GM19452 (cell line): ENCODE measurements around the gene COMMD4.
"Not testable (repeated sequence)": the region's sequence is repeated elsewhere in the genome, so short reads cannot be mapped to it uniquely, and the experiment has no call there.

ENCODE experiments used
- ATAC-seq: cut with Tn5 transposase; IDR thresholded peaks from one replicate; pipeline ENCODE4 v1.9.1; 2021; ENCODE audit not compliant: unreplicated experiment

COMMD4 gene

DNA sequence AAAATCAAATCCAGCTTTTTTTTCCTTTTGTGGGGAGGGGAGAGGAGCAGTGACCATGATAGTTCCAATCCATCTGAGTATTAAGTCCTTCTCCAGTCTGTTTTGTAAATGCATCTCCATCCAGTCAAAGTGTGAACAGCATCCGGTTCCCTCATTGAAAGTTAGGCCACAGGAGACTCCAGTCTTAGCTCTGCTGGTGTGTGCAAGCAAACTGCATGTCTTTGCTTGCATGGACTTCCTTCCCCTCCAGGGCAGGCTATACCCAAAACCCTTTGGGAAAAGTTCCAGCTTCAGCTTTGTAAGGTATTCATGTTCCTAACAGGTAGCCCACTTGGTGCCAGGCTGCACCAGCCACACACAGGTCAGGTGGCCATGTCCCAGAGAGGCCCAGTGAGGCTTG is 35.6 kb downstream of the COMMD4 start:
- ATAC-seq = no peak

DNA sequence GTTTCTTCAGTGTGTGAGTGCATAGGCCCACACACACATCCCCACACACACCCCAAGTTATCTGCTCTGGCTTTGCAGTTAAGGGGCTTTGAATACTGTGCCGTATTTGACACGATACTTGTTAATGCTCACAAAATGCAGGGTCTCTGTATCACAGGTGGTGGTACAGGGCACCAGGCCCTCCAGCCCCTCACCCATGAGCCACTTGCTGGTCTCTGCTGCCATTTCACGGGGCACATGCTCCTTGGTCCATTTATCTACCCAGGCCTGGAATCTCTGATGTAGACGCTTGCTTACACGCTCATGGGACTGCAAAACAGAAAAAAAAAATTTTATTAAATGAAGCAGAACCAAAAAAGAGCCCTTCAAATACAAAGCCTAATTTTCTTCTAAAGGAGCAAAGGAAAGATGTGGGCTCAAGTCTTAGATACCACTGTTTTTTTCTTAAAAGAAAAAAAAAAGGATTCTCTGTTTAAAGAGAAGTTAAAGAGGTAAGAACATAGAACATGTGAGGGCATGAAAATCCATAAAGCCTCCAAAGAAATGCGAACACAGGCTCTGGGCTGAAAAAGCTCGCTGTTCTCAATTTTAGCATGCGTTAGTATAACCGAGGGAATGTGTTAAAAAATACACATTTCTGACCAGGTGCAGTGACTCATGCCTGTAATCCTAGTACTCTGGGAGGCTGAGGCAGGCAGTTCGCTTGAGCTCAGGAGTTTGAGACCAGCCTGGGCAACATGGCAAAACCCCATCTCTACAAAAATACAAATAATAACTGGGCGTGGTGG is 36.2 kb downstream of the COMMD4 start:
- no peak for ATAC-seq

- no peak for ATAC-seq
Measured at GRCh38 chr15:75380773-75381172, 44.9 kb downstream of the COMMD4 start.

GRCh38 chr15:75383986-75384385 is 48.1 kb downstream of the COMMD4 start:
- not testable (repeated sequence) for ATAC-seq
